ENCODE results near the gene YBX3. TPM values are rescaled to one million over a fixed set of nuclear protein-coding genes. Genes with fewer than 3 reads are reported as not detected.
A peak's percentile ranks its signal among the peaks of the same experiment; 100 is the strongest.

Gene YBX3
- total RNA-seq, 4 donors from 2014 or later, result 406 to 604 (median 588) TPM

- Histone ChIP-seq H3K9me3 (no peaks in the 10 kb centered on the region), H3K27me3 (no peaks in the 10 kb centered on the region), H3K36me3 (peaks cover 0 to 24% (median 2%) of the 10 kb centered on the region in 4 donors), H3K4me3 (peak overlapping the region; percentile 89 to 97 (median 94)), H3K4me1 (peaks cover 36 to 66% (median 62%) of the 10 kb centered on the region in 4 donors), H3K27ac (replicated peaks in 1 of 4) (peak overlapping the region; percentile 96 to 98 (median 98))
- TF ChIP-seq POLR2A (IDR thresholded peaks at IDR 0.05; ENCODE audit: low read depth) (no peak), POLR2AphosphoS5 (IDR thresholded peaks at IDR 0.05) (no peak), EP300 (IDR thresholded peaks at IDR 0.05) (no peak)
- TF ChIP-seq, protein P1, sequence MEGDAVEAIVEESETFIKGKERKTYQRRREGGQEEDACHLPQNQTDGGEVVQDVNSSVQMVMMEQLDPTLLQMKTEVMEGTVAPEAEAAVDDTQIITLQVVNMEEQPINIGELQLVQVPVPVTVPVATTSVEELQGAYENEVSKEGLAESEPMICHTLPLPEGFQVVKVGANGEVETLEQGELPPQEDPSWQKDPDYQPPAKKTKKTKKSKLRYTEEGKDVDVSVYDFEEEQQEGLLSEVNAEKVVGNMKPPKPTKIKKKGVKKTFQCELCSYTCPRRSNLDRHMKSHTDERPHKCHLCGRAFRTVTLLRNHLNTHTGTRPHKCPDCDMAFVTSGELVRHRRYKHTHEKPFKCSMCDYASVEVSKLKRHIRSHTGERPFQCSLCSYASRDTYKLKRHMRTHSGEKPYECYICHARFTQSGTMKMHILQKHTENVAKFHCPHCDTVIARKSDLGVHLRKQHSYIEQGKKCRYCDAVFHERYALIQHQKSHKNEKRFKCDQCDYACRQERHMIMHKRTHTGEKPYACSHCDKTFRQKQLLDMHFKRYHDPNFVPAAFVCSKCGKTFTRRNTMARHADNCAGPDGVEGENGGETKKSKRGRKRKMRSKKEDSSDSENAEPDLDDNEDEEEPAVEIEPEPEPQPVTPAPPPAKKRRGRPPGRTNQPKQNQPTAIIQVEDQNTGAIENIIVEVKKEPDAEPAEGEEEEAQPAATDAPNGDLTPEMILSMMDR (IDR thresholded peaks at IDR 0.05), result no peak
- WGBS, result 25% methylated on average over 3 of the region's 3 CpGs
- intact Hi-C loops (cut with DNase I), result loop anchor here (5.0 to 10.0 kb wide), 2 partner anchors 109 to 506 kb away; partner anchors contain the start of genes GABARAPL1 and MAGOHB
- no peak for DNase-seq (ENCODE audit: extremely low spot score)
These were observed 2.0 kb downstream of the YBX3 start for GRCh38 chr12:10720974-10721650.

GRCh38 chr12:10719482-10719881 lies 3.6 kb downstream of the YBX3 start:
- intact Hi-C loops (cut with DNase I), result loop anchor here (10.0 kb wide), 1 partner anchor 355 kb away; no protein-coding TSS in a partner anchor
- Histone ChIP-seq H3K27me3 (no peaks in the 10 kb centered on the region), H3K9me3 (no peaks in the 10 kb centered on the region), H3K27ac (replicated peaks in 1 of 4) (peak overlapping the region; percentile 71 to 98 (median 98)), H3K4me3 (peak overlapping the region in 2 of 4 donors; percentile 5 to 7), H3K36me3 (peaks cover under 1 to 40% (median 15%) of the 10 kb centered on the region in 4 donors), H3K4me1 (peaks cover 43 to 70% (median 65%) of the 10 kb centered on the region in 4 donors)
- whole genome bisulfite sequencing, result 53% methylated on average over 4 of the region's 4 CpGs
- TF ChIP-seq POLR2AphosphoS5 (IDR thresholded peaks at IDR 0.05) (no peak), EP300 (IDR thresholded peaks at IDR 0.05) (no peak), POLR2A (IDR thresholded peaks at IDR 0.05; ENCODE audit: low read depth) (no peak)
- TF ChIP-seq, protein P1 (IDR thresholded peaks at IDR 0.05), result no peak
- no peak for DNase-seq (ENCODE audit: extremely low spot score)

DNA sequence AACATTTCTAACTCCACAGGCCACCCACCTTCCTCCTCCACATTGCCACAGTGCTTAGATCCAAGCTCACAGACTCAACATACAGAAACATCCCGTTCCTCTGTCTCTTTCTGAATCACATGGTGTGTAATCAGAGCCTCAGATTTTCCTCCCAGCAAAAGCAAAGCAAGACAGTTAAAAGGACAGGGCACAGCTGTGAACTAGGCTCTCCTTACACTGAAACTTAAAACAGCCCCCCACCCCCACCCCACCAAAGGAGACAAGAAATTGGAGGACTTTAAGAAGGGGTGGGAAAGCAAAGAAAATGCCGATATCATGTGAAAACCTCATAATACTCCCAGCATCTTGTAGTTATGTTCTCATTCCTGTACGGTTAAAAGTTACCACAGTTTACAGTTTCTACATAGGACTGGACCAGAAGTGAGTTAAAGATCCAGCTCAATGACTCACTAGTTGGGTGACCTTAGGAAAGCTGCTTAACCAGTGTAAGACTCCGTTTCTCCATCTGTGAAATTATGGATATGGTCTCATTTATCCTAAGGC lies 4.8 kb downstream of the YBX3 start:
- DNase-seq (ENCODE audit: extremely low spot score), result no peak
- H3K4me3 ChIP-seq, result peak overlapping the region; percentile 3 to 28 (median 8)

DNA sequence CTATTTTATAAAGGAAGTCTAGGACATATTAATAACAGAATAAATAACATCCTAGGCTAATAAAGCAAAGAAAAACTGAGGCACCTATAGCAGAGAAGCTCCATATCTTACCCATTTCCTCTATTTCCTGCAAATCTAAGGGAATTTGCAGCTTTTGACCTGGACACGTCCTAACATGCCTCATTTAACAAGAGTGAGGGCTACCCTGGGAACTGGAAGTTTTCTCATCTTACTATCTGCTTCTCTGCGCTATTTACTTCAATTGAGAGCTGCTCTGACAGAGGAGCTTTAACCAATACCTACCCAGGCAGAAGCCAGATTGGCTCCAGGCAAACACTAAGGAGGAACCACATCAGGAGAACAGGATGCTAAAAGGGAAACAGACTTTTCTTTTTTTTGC lies 5.7 kb downstream of the YBX3 start:
- DNase-seq (ENCODE audit: extremely low spot score), result no peak
- H3K9me3 ChIP-seq, result no peaks in the 10 kb centered on the region
- peaks cover 47 to 59% (median 57%) of the 10 kb centered on the region in 4 donors for H3K4me1 ChIP-seq
- peak overlapping the region; percentile 71 to 98 (median 98) for H3K27ac ChIP-seq (replicated peaks in 1 of 4)
- WGBS, result 48% methylated on average over 2 of the region's 2 CpGs
- TF ChIP-seq POLR2A (IDR thresholded peaks at IDR 0.05; ENCODE audit: low read depth) (no peak), POLR2AphosphoS5 (IDR thresholded peaks at IDR 0.05) (no peak), EP300 (IDR thresholded peaks at IDR 0.05) (no peak)
- TF ChIP-seq, protein P1 (IDR thresholded peaks at IDR 0.05), result no peak
- no peaks in the 10 kb centered on the region for H3K27me3 ChIP-seq
- peaks cover 19 to 61% (median 32%) of the 10 kb centered on the region in 4 donors for H3K36me3 ChIP-seq
- no peak overlapping the region for H3K4me3 ChIP-seq
- intact Hi-C loops (cut with DNase I), result loop anchor here (10.0 kb wide), 1 partner anchor 353 kb away; no protein-coding TSS in a partner anchor

More for the DNA sequence above, 4.8 kb downstream of the YBX3 start:
- Histone ChIP-seq H3K27ac (replicated peaks in 1 of 4) (peak overlapping the region; percentile 71 to 98 (median 98)), H3K4me1 (peaks cover 43 to 59% (median 57%) of the 10 kb centered on the region in 4 donors), H3K27me3 (no peaks in the 10 kb centered on the region), H3K36me3 (peaks cover 10 to 51% (median 23%) of the 10 kb centered on the region in 4 donors), H3K9me3 (no peaks in the 10 kb centered on the region)
- intact Hi-C loops (cut with DNase I), result loop anchor here (10.0 kb wide), 1 partner anchor 354 kb away; no protein-coding TSS in a partner anchor
- 27% methylated on average over 4 of the region's 4 CpGs for WGBS
- TF ChIP-seq EP300 (IDR thresholded peaks at IDR 0.05) (no peak), POLR2AphosphoS5 (IDR thresholded peaks at IDR 0.05) (peak; percentile 22 to 30)

Data from esophagus muscularis mucosa (tissue), 4 donors.